K562 (cell line): ENCODE measurements around the gene PGPEP1. TPM values are rescaled to one million over a fixed set of nuclear protein-coding genes. Genes with fewer than 3 reads are reported as not detected.

ENCODE experiments used
- ATAC-seq: fragments of 200-7000 bp; cut with Tn5 transposase; 3 replicates; pipeline ENCODE4 v1.9.1; 2020; ENCODE audit warnings: moderate library complexity
- BruUV-seq: library from RNA; stranded (reverse); fragments of 400-500 nt; replicated peaks from 2 replicates; lab custom pipeline; 2021; lab: Mats Ljungman, UMichigan
- CTCF ChIA-PET: fragments of 300-600 bp; formaldehyde crosslinking; extraction: SDS; loops from one replicate; lab custom pipeline; 2021; ENCODE audit warnings: low intra/inter-chr PET ratio; lab: Yijun Ruan, JAX
- POLR2A ChIA-PET: fragments of 300-600, 350-650 bp; sonication (Branson Sonifier 250); formaldehyde crosslinking; extraction: SDS; loops from one replicate; lab custom pipeline; 2021; ENCODE audit warnings: antibody characterized with exemption, inconsistent platforms; lab: Yijun Ruan, JAX
- DNase-seq, 4 experiments: peaks; one replicate each; pipeline versions ENCODE4 v3.0.0 to v3.0.0-alpha.2; 2011 to 2018; ENCODE audit warnings: low spot score in 3 of 4, mixed read lengths in 3 of 4; ENCODE audit errors: extremely low read depth in 1 of 4
- FAIRE-seq: peaks from 2 replicates; lab custom pipeline; 2011; peaks lifted over from hg19 to GRCh38; lab: Jason Lieb, UNC
- H2AFZ ChIP-seq: 2 replicates; pipeline ENCODE4 v1.6.0; 2011; ENCODE audit warnings: low read depth, low read length, control low read depth, inconsistent platforms
- H3K27ac ChIP-seq: fragments of 200-600 bp; 3 replicates; pipeline ENCODE4 v1.8.0; 2011; ENCODE audit warnings: low read depth, mild to moderate bottlenecking, control low read depth, inconsistent platforms, low read length, moderate library complexity, mixed read lengths; ENCODE audit errors: extremely low read depth
- H3K27me3 ChIP-seq, 2 experiments: fragments of 300-600 bp in 1 of 2; 2 replicates in 1 of 2; 3 replicates in 1 of 2; pipeline versions ENCODE4 v1.6.0 to v1.8.0; 2011; ENCODE audit warnings: inconsistent platforms in 2 of 2, low read length in 2 of 2, mild to moderate bottlenecking in 1 of 2, mixed read lengths in 1 of 2, moderate library complexity in 1 of 2; ENCODE audit not compliant: control insufficient read depth in 2 of 2, insufficient read depth in 2 of 2
- H3K36me3 ChIP-seq: fragments of 300-600 bp; 3 replicates; pipeline ENCODE4 v1.8.0; 2011; ENCODE audit warnings: mild to moderate bottlenecking, low read length, inconsistent platforms; ENCODE audit not compliant: control insufficient read depth, insufficient read depth
- H3K4me1 ChIP-seq, 2 experiments: fragments of 200-600 bp in 1 of 2; replicated peaks in 1 of 2; 2 replicates in 1 of 2; 3 replicates in 1 of 2; pipeline versions ENCODE4 v1.5.1 to v1.8.0; 2011; ENCODE audit warnings: inconsistent platforms in 2 of 2, low read length in 2 of 2, mild to moderate bottlenecking in 1 of 2, mixed read lengths in 1 of 2, moderate library complexity in 1 of 2; ENCODE audit not compliant: control insufficient read depth in 2 of 2, insufficient read depth in 2 of 2
- H3K4me2 ChIP-seq: 2 replicates; pipeline ENCODE4 v1.6.1; 2011; ENCODE audit warnings: low read length, control low read depth, inconsistent platforms, mixed read lengths; ENCODE audit not compliant: insufficient read depth
- H3K4me3 ChIP-seq: fragments of 200-600 bp; sonication (generic), shearing (Covaris generic); 2 replicates; pipeline ENCODE4 v1.5.1; 2016; ENCODE audit warnings: control low read depth, inconsistent platforms
- H3K79me2 ChIP-seq: fragments of 200-600 bp; 3 replicates; pipeline ENCODE4 v1.8.0; 2011; ENCODE audit warnings: low read length, inconsistent platforms; ENCODE audit not compliant: control insufficient read depth, insufficient read depth
- H3K9ac ChIP-seq, 2 experiments: 2 replicates each; pipeline versions ENCODE4 v1.6.0 to v1.6.1; 2011; ENCODE audit warnings: low read depth in 2 of 2, low read length in 2 of 2, control low read depth in 1 of 2, inconsistent platforms in 1 of 2, mild to moderate bottlenecking in 1 of 2, mixed read lengths in 1 of 2; ENCODE audit not compliant: insufficient read depth in 1 of 2
- H3K9me1 ChIP-seq: one replicate; pipeline ENCODE4 v1.6.0; 2011; ENCODE audit warnings: inconsistent platforms, mild to moderate bottlenecking, low read length, moderate library complexity; ENCODE audit not compliant: control insufficient read depth, insufficient read depth
- H3K9me3 ChIP-seq: replicated peaks from 2 replicates; pipeline ENCODE4 v1.5.1; 2011; ENCODE audit warnings: low read depth, low read length, inconsistent platforms; ENCODE audit not compliant: control insufficient read depth, insufficient read depth
- H4K20me1 ChIP-seq: replicated peaks from 2 replicates; pipeline ENCODE4 v1.6.1; 2011; ENCODE audit warnings: low read length, inconsistent platforms, mixed read lengths; ENCODE audit not compliant: control insufficient read depth, insufficient read depth
- CHD1 ChIP-seq: fragments of 200-600 bp; sonication (generic); IDR thresholded peaks from one replicate; pipeline ENCODE4 v1.6.1; 2012; ENCODE audit warnings: mild to moderate bottlenecking, moderate library complexity, low read length, inconsistent platforms
- ETS2 ChIP-seq: IDR thresholded peaks from 2 replicates; pipeline ENCODE4 v1.6.1; 2016; ENCODE audit warnings: borderline replicate concordance, missing genetic modification characterization, mild to moderate bottlenecking, moderate library complexity, missing compliant biosample characterization; ENCODE audit not compliant: poor library complexity, severe bottlenecking
- HCFC1 ChIP-seq: IDR thresholded peaks from 2 replicates; pipeline ENCODE4 v1.6.1; 2012; ENCODE audit warnings: low read depth, low read length, improper control_type of control experiment
- NR2F6 ChIP-seq: fragments of 450-650 bp; formaldehyde crosslinking; IDR thresholded peaks from 2 replicates; pipeline ENCODE4 v1.4.0; 2020; ENCODE audit warnings: mild to moderate bottlenecking
- PHTF2 ChIP-seq: fragments of 250-450 bp; sonication (Bioruptor Pico); IDR thresholded peaks from 2 replicates; pipeline ENCODE4 v1.5.0; 2021; ENCODE audit warnings: mild to moderate bottlenecking
- SMARCC2 ChIP-seq: fragments of 450-650 bp; IDR thresholded peaks from 2 replicates; pipeline ENCODE4 v1.6.1; 2017; ENCODE audit warnings: antibody characterized with exemption, moderate library complexity, mild to moderate bottlenecking, low read depth
- SRSF1 ChIP-seq: fragments of 200-400 bp; formaldehyde crosslinking; IDR thresholded peaks from 2 replicates; pipeline ENCODE4 v1.6.1; 2017; ENCODE audit warnings: mild to moderate bottlenecking, low read depth, low read length, moderate library complexity
- TBL1XR1 ChIP-seq, 2 experiments: IDR thresholded peaks; 2 replicates each; pipeline ENCODE4 v1.6.1; 2012; ENCODE audit warnings: improper control_type of control experiment in 2 of 2, low read length in 2 of 2, mild to moderate bottlenecking in 1 of 2
- TEAD4 ChIP-seq, 2 experiments: sonication (generic) in 1 of 2; formaldehyde crosslinking in 1 of 2; IDR thresholded peaks; 2 replicates each; pipeline versions ENCODE4 v1.6.1 to v1.8.0; 2012 to 2022; ENCODE audit warnings: borderline replicate concordance in 1 of 2, inconsistent platforms in 1 of 2, low read length in 1 of 2, mild to moderate bottlenecking in 1 of 2, missing genetic modification reagents in 1 of 2
- ZFP1 ChIP-seq: fragments of 450-650 bp; formaldehyde crosslinking; IDR thresholded peaks from 2 replicates; pipeline ENCODE4 v1.4.0; 2020; ENCODE audit warnings: mild to moderate bottlenecking, mixed read lengths
- WGBS: fragments of 100-300 bp; shearing (Covaris generic); methylation state at CpG from one replicate; pipeline ENCODE4 v1.1.6; 2016; ENCODE audit warnings: low coverage, mixed read lengths; ENCODE audit not compliant: insufficient coverage; ENCODE audit errors: missing lambda C conversion rate; 5-methylcytosine and 5-hydroxymethylcytosine counted together
- in situ Hi-C: fragments of 300-500 bp; cut with MboI; formaldehyde crosslinking; loops from 4 replicates; pipeline ENCODE4 v1.15.0; 2018; ENCODE audit warnings: inconsistent platforms, mixed read lengths
- intact Hi-C: fragments of 100-400 bp; cut with micrococcal nuclease; formaldehyde crosslinking; loops from 2 replicates; pipeline ENCODE4 v1.14.2; 2022
- polyA plus RNA-seq, 8 experiments: library from polyadenylated mRNA; depleted of rRNA in 4 of 8; stranded (reverse) in 5 of 8; unstranded in 3 of 8; fragments of >200 nt; fragmentation: Nextera tagmentation in 2 of 8; fragmentation: Illumina TruSeq in 1 of 8; extraction: Ambion mirVana in 2 of 8; extraction: Trizol in 1 of 8; gene quantifications; 2 replicates each; pipeline versions ENCODE4 v1.2.1 to v1.2.3, GENCODE V29; 2011 to 2014; ENCODE audit warnings: inconsistent platforms in 1 of 8, missing spikeins in 1 of 8
- total RNA-seq, 7 experiments: library from RNA; depleted of rRNA in 6 of 7; stranded (reverse); fragments of >200 nt in 6 of 7; fragmentation: Illumina TruSeq in 2 of 7; extraction: Trizol in 2 of 7; gene quantifications; 2 replicates each; pipeline versions ENCODE4 v1.2.1 to v1.2.3, GENCODE V29; 2011 to 2021; ENCODE audit warnings: low replicate concordance in 1 of 7
- TF ChIP-seq, protein P1 (sequence below), 2 experiments: fragments of 450-650 bp; formaldehyde crosslinking in 1 of 2; IDR thresholded peaks; 2 replicates each; pipeline versions ENCODE4 v1.4.0 to v1.6.1; 2014 to 2020; ENCODE audit warnings: mild to moderate bottlenecking in 2 of 2, borderline replicate concordance in 1 of 2, low read depth in 1 of 2
- TF ChIP-seq, protein P2 (sequence below), 2 experiments: fragments of 250-450 bp in 1 of 2; fragments of 450-650 bp in 1 of 2; sonication (Bioruptor Pico) in 1 of 2; IDR thresholded peaks; 2 replicates each; pipeline versions ENCODE4 v1.6.1 to v1.8.0; 2016 to 2021; ENCODE audit warnings: mild to moderate bottlenecking in 2 of 2, moderate library complexity in 2 of 2, missing compliant biosample characterization in 1 of 2, missing genetic modification characterization in 1 of 2

PGPEP1 gene
- total and polyA plus RNA-seq, 9 of the 15 experiments (the other 6 are each of a cell fraction or from before 2014, with no cell fraction given) = 10.0 to 69.6 (median 33.5) TPM

DNA sequence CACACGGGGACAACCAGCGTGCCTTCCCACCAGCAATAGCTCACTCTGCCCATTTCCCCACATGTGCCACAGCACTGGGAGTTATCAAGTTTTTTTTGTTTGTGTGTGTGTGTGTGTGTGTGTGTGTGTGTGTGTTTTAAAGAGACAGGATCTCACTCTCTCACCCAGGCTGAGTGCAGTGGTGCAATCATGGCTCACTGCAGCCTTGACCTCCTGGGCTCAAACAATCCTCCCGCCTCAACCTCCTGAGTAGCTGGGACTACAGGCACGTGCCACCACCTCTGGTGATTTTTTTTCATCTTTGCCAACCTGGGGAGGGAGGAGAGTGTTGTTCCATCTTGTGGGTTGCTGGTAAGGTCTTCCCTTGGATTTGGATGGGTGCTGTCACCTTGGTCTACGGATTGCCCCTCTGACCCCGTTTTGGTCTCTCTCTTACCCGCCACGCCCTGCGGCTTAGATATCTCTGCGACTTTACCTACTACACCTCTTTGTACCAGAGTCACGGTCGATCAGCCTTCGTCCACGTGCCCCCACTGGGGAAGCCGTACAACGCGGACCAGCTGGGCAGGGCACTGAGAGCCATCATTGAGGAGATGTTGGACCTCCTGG is 22.6 kb downstream of the PGPEP1 start:
- FAIRE-seq (no peak), DNase-seq (peak in 1 of 4 experiments; percentile 5), ATAC-seq (peak; percentile 4; the same call in 1 of the 3 replicates)
- peak overlapping the region; percentile 84 to 86 for H3K9ac ChIP-seq
- no peaks in the 10 kb centered on the region for H3K27me3 ChIP-seq
- no peak overlapping the region for H3K4me3 ChIP-seq
- BruUV-seq = no TSS peak
- H4K20me1 ChIP-seq = no peaks in the 10 kb centered on the region
- in situ Hi-C loops = no loop called here
- no peak overlapping the region for H3K4me2 ChIP-seq
- peaks cover 77% of the 10 kb centered on the region; the same call in 2 of the 3 replicates for H3K36me3 ChIP-seq
- WGBS = 87% methylated on average over 17 of the region's 17 CpGs
- intact Hi-C loops = no loop called here
- H3K79me2 ChIP-seq = peaks cover 10% of the 10 kb centered on the region; the same call in 2 of the 3 replicates
- no peaks in the 10 kb centered on the region for H3K9me3 ChIP-seq
- H3K9me1 ChIP-seq = no peaks in the 10 kb centered on the region
- CTCF ChIA-PET = no interaction called here
- peak overlapping the region; percentile 99; the same call in 2 of the 3 replicates for H3K27ac ChIP-seq
- POLR2A ChIA-PET = interaction anchor here (0.6 to 13.9 kb wide), 4 partner anchors 10 to 25 kb away, joined by 3 to 207 read pairs (median 4); partner anchors contain the start of gene GDF15
- H3K4me1 ChIP-seq = peaks cover 41% of the 10 kb centered on the region in 2 experiments
- no peak overlapping the region for H2AFZ ChIP-seq
- TF ChIP-seq ZFP1 (CRISPR knock-in tag) = no peak
- TF ChIP-seq SMARCC2 = no peak
- TF ChIP-seq TEAD4 (IDR thresholded peaks at IDR 0.05; ENCODE audit: low read length) = no peak
- no peak for TF ChIP-seq TEAD4 (CRISPR knock-in tag; IDR thresholded peaks at IDR 0.05; ENCODE audit: borderline replicate concordance)
- TF ChIP-seq ETS2 (tag) = no peak
- TF ChIP-seq SRSF1 = no peak
- no peak for TF ChIP-seq NR2F6 (CRISPR knock-in tag)
- TF ChIP-seq, protein P1, sequence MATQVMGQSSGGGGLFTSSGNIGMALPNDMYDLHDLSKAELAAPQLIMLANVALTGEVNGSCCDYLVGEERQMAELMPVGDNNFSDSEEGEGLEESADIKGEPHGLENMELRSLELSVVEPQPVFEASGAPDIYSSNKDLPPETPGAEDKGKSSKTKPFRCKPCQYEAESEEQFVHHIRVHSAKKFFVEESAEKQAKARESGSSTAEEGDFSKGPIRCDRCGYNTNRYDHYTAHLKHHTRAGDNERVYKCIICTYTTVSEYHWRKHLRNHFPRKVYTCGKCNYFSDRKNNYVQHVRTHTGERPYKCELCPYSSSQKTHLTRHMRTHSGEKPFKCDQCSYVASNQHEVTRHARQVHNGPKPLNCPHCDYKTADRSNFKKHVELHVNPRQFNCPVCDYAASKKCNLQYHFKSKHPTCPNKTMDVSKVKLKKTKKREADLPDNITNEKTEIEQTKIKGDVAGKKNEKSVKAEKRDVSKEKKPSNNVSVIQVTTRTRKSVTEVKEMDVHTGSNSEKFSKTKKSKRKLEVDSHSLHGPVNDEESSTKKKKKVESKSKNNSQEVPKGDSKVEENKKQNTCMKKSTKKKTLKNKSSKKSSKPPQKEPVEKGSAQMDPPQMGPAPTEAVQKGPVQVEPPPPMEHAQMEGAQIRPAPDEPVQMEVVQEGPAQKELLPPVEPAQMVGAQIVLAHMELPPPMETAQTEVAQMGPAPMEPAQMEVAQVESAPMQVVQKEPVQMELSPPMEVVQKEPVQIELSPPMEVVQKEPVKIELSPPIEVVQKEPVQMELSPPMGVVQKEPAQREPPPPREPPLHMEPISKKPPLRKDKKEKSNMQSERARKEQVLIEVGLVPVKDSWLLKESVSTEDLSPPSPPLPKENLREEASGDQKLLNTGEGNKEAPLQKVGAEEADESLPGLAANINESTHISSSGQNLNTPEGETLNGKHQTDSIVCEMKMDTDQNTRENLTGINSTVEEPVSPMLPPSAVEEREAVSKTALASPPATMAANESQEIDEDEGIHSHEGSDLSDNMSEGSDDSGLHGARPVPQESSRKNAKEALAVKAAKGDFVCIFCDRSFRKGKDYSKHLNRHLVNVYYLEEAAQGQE (IDR thresholded peaks at IDR 0.05; ENCODE audit: borderline replicate concordance) = no peak
- TF ChIP-seq, protein P1 (CRISPR knock-in tag; IDR thresholded peaks at IDR 0.05; ENCODE audit: low read depth) = no peak
- no peak for TF ChIP-seq CHD1
- TF ChIP-seq TBL1XR1 (IDR thresholded peaks at IDR 0.05; ENCODE audit: low read length in 2 of 2) = no peak
- no peak for TF ChIP-seq PHTF2
- no peak for TF ChIP-seq HCFC1
- TF ChIP-seq, protein P2, sequence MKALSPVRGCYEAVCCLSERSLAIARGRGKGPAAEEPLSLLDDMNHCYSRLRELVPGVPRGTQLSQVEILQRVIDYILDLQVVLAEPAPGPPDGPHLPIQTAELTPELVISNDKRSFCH (CRISPR knock-in tag; IDR thresholded peaks at IDR 0.05) = no peak
- TF ChIP-seq, protein P2 (tag; IDR thresholded peaks at IDR 0.05) = peak; percentile 45; the same call in 1 of the 2 replicates
